Endothelial cell of hepatic sinusoid (primary cell): ENCODE data around the gene CLEC16A.

Experiments
- in situ Hi-C: cut with HindIII; loops from 2 replicates; pipeline ENCODE4 v1.10.0; 2017; ENCODE audit warnings: low sequenced_read_pairs

CLEC16A gene

DNA sequence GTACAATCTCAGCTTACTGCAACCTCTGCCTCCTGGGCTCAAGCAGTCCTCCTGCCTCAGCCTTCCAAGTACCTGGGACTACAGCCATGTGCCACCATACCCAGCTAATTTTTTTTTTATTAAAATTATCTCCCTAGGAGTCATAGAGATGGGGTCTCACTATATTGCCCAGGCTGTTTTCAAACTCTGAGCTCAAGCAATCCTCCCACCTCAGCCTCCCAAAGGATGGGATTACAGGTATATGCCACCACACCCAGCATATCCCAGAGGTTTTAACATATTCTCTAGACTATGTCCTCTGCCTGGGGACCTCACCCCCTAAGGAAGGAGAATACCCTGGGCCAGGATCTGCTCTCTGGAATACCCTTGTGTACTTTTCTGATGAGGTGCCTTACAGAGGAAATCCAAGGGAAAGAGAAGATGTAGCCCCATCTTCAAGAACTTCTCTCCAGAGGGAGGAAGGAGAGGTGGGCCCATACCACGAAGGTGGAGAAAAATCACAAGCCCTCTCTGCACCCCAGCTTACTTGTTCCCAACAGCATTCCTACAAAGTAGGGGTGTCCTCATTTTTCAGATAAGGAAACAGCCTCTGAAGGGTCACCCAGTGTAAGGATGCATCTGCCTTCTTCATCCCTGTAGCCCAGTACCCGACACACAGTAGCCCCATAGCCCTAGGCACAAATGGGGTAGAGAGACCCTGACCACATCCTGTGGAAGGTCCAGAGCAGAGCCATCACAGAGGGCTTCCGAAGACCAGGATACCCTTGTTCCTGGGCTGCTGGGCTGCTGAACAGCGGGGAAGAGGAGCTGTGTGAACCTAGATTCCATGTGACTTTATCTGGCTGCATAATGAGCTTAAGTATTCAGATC, 160.0 kb downstream of the CLEC16A start:
- in situ Hi-C loops: no loop called here

DNA sequence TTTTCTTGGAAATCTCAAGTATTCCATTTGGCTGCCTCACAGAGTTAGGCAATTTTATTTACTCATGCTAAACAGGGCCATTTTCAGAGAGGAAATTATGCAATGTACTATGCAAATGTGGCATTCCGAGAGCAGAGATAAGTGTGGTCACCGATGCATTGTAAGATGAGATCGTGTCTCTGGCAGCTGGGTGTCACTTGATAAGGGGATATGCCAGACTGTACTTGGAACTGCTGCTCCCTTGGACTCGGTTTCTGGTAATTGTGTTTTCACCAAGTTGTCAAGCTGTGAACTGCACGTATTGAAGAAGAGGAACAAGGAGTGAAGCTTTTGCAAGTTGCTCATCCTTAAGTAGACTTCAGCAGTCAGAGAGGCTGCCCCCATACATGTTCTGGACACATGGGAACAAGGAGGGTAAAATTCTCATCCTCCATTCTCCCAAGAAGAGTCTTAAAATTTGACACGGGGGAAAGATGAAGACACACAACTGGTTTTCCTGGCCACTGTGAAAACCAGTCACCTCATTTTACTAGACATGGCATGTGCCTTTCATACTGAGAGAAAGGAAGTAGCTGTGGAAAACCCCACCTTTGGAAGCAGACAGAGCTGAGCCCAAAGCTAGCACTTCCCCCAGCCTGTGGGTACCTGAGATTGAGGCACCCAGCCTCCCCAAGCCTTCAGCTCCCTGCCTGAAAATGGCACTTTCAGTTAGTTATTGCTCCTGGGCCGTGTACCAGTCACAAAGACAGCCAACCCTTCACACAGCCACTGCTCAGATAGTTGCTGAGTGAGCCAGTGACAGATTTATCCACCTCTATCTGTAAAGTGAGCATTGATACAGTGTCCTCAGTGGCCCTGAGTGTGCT, 160.9 kb downstream of the CLEC16A start:
- in situ Hi-C loops: no loop called here

DNA sequence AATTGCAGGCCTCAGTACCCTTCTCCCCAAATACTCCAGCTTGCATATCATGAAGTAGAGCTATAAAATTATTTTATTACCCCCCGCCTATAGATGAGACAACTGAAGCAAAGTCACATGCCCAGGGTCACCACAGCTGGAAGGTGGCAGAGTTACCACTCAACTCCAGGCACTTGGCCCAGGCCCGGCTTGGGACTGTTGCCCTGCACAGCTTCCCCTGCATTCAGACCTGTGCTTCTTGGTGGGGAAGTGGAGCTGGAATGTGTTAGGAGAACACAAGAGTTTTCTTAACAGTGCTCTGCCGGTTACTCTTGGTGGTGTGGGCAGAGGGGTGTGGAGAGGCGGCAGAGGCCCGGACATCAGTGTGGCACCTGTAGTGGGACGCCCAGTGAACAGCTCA, 162.4 kb downstream of the CLEC16A start:
- in situ Hi-C loops: no loop called here

DNA sequence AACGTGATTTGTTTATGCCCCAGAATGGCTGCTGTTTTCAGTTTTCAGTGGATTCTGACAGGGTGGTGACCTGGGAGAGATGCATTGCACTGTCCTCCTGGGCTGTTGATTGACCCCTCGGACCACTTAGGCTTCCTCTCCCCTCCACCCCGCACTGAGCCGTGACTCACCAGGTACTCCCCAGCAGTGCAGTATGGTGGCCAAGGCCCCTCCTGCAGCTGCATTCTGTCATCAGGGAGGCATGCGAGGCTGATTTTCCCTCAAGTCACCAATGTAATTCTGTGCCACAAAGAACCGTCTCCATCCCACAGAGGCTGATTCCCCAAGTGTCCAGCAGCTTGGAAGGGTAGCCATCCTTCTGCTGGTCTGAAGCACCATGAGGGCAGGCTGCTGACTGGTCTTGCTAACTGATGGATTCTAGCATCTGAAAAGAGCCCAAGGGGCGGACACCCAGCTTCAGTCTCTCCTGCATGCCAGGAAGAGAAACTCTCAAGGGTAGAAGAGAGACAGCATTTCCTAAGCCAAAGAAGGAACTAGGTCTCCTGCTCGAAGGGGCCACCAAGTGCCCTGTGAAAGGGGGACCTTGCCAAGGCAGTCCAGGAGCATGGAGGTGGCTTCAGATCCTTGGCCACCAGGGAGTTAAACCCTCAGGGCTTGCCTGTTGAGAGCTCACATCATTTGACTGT, 163.6 kb downstream of the CLEC16A start:
- in situ Hi-C loops: no loop called here

- in situ Hi-C loops: no loop called here
These were observed 164.1 kb downstream of the CLEC16A start for GRCh38 chr16:11108466-11108805.

DNA sequence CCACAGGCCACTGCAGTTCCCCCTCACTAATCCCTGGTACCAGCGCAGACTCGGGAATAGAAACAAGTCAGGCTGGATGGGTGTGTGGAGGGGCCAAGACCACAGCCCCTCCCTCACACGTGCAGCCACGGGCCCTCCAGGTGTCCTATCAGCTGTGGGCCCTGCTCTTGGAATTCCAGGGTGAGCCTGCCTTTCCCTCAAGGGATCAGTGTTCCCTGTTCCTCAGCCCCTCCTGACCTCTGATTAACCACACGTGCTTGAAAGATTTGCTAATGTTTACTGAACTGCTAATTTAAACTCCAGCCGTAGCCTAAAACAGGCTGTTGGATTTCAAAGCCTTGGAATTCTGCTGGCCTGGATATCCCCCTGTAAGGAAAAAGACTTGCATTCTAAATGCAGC, 165.2 kb downstream of the CLEC16A start:
- in situ Hi-C loops: no loop called here

DNA sequence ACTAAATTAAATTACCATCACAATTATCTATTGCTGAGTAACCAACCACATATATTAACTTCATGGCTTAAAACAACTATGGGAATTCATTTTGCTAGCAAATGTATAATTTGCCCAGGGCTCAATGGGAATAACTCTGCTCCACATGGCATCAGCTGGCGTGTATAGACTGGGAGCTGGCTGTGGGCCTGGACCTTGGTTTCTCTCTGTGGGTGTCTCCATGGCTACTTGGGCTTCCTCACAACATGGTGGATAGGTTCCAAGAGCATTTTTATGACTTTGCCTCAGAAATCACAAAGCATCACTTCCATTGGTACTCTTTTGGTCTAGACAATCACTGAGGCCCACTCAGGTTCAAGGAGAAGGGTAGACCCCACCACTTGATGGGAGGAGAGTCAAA, 166.8 kb downstream of the CLEC16A start:
- in situ Hi-C loops: no loop called here

- in situ Hi-C loops: no loop called here
These were observed 167.7 kb downstream of the CLEC16A start for GRCh38 chr16:11111856-11112634.

DNA sequence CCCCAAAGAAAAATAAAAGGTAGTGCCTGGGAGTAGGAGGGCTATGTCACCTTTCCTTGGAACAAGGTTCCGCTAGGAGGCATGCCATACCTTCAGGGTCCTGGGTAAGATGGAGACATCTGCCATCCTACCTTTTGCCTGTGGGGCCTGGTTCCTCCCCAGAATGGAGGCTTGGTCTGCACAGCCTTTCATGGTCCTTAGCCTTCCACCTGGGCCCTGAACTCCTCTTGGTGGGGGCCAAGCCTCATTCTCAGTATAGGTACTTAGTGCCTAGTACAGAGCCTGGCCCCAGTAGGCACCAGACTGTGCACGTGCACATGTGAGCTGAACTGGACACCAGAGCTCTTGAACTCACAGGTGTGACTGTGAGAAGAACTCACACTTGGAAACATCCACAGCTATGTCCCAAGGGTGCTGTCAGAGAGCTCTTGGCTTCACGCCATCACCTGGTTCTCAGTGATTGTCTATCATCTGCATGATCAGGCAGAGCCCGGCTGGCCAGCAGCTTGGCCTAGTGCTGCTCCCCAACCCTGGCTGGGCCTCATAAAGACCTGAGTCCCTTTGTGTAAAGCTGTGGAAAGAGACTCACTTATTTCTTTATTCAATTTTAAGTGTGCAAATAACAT, 168.5 kb downstream of the CLEC16A start:
- in situ Hi-C loops: no loop called here

GRCh38 chr16:11114366-11115164, 170.2 kb downstream of the CLEC16A start:
- in situ Hi-C loops: no loop called here

GRCh38 chr16:11117576-11118211, 173.3 kb downstream of the CLEC16A start:
- in situ Hi-C loops: no loop called here

- in situ Hi-C loops: no loop called here
These were observed 174.1 kb downstream of the CLEC16A start for GRCh38 chr16:11118479-11118878.

- in situ Hi-C loops: no loop called here
These were observed 176.8 kb downstream of the CLEC16A start for GRCh38 chr16:11121083-11121608.

GRCh38 chr16:11121914-11122692, 177.7 kb downstream of the CLEC16A start:
- in situ Hi-C loops: no loop called here

- in situ Hi-C loops: no loop called here
These were observed 179.3 kb downstream of the CLEC16A start for GRCh38 chr16:11123666-11124065.

DNA sequence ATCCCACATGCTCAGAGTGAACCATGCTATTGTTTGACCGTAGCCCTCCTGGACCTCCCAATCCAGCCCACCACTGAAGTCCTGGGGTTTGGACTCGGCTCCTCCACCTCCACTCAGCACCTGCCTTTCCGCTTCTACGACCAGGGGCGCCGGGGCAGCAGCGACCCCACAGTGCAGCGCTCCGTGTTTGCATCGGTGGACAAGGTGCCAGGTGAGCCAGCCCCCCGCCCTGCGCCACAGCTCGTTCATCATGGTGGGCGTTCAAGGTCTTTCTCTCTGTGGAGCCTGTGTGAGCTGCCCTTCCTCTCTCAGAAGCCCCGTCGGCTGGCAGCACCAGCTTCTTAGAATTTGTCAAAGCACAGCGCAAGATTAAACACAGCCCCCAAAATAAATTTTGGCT, 181.6 kb downstream of the CLEC16A start:
- in situ Hi-C loops: no loop called here

DNA sequence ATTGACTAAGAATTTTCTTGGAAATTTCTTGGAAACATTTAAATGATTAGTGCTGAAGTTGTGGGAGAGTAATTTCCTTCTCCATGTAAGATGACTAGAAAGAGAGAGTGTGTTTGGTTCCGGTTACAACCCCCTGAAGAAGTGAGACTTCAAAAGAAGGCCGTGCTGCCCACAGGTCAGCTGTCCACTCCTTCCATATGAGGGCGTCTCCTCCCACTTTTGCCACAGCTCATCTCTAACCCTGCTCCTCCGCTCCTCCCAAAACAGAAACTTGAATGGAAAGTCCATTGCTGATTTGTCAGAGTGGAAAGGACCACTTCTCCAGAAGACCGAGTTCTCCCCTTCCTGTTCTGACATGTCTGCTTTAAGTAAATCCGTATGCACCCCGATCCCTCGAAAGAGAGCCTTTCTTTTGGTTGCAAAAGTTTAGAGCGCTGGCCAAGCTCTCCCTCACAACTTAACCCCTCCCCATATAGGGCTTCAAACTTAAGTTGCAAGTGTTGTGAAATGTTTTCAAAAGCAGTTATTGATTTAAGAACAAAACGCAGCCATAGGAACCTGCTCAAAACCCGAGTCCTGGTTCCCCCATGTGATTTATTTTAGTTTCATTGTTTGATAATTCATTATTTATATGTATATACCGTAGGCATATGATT, 182.2 kb downstream of the CLEC16A start:
- in situ Hi-C loops: no loop called here
